Measurements from ENCODE around the gene FBL.

- TF ChIP-seq, protein P1, sequence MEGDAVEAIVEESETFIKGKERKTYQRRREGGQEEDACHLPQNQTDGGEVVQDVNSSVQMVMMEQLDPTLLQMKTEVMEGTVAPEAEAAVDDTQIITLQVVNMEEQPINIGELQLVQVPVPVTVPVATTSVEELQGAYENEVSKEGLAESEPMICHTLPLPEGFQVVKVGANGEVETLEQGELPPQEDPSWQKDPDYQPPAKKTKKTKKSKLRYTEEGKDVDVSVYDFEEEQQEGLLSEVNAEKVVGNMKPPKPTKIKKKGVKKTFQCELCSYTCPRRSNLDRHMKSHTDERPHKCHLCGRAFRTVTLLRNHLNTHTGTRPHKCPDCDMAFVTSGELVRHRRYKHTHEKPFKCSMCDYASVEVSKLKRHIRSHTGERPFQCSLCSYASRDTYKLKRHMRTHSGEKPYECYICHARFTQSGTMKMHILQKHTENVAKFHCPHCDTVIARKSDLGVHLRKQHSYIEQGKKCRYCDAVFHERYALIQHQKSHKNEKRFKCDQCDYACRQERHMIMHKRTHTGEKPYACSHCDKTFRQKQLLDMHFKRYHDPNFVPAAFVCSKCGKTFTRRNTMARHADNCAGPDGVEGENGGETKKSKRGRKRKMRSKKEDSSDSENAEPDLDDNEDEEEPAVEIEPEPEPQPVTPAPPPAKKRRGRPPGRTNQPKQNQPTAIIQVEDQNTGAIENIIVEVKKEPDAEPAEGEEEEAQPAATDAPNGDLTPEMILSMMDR (IDR thresholded peaks at IDR 0.05), result no peak
- TF ChIP-seq POLR2A (IDR thresholded peaks at IDR 0.05), result no peak
Observed at GRCh38 chr19:39867952-39868351, 21.8 kb upstream of the FBL start.
